Stimulated activated naive CD4-positive, alpha-beta T cell (primary cell): ENCODE results near the gene ITPKB.
"Not testable (repeated sequence)": the region's sequence is repeated elsewhere in the genome, so short reads cannot be mapped to it uniquely, and the experiment has no call there.

ENCODE experiments used
- DNase-seq, 6 experiments: peaks; one replicate each; lab custom pipeline; 2025; lab: John Stamatoyannopoulos, UW

Gene ITPKB

DNA sequence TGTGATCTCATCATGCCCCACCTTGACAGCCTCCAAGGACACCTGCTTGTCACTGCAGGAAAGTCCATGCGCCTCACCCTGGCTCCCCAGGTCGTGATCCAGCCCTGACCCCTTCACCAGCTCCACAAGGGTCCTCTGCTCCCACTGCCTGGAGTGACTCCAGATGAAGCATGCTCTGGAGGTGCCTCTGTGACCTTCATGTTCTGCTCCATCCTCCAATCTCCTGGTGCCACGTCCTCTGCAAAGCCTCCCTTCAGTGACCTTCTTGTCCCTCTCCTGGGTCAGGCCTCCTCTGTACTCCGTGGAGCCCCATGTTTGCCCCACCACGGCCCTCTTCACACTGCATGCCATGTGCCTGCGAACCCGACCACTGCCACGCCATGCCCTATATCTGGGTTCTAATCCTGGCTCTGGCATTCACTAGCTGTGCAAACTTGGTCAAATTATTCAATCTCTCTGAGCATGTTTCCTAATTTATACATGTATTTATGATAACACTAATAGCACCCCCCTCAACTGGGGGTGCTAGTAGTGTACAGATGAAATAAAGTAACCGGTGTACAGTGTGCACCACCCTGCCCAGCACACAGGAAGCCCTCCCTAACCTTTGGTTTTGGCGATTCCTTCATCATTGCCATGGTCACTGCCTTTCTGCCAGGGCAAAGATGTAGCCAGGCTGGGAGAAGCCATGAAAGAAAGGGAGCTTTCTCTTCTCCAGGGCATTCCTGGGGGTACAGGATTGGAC, 113.1 kb downstream of the ITPKB start:
- no peak for DNase-seq

DNA sequence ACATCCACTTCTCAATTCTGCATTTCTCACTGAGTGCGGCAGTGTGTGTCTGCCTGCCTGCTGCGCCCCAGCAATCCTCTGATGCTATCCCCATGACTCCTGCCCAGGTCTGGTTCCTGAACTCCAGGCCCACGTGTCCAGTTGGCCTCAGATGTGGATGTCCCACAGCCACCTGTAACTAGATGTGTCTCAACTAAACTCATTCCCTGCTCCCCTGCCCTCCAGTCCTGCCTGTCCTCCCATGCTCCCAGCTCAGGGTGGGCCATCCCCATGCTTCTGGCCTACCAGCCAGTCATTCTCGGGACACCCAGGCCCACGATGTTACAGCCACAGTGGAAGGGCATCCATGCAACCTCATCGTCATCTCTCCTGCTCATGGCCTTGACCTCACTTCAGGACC, 113.8 kb downstream of the ITPKB start:
- no peak for DNase-seq

DNA sequence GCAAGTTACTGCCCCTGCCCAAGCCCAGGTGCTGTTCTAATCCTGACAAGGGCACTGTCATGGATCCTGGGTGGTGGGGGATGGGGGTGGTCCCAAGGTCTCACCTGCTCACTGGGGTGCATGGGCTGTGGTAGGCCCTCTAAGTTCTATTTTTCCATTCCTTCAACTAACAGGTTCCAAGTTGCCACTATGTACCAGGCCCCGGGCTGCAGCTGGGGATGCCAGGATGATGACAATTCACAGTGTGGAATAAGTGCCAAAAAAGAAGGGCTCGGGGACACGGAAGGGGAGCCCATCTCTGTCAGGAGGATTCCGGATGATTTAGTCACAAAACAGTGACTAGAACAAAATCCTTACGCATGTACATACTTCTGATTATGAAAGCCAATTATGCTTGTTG, 114.6 kb downstream of the ITPKB start:
- no peak for DNase-seq

DNA sequence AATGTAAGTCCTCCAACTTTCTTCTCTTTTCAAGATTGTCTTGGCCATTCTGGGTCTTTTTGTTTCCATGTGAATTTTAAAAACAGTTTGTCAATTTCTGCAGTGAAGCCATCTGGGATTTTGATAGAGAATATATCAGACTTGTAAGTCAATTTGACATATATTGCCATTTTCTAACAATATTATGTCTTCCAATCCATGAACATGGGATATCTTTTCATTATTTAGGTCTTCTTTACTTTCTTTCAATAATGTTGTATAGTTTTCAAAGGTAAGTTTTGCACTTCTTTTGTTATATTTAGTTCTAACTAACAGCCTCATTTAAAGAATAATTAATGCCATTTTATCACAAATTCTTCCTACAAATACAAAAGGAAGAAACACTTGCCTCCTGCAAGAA, 117.1 kb downstream of the ITPKB start:
- DNase-seq: no peak

DNA sequence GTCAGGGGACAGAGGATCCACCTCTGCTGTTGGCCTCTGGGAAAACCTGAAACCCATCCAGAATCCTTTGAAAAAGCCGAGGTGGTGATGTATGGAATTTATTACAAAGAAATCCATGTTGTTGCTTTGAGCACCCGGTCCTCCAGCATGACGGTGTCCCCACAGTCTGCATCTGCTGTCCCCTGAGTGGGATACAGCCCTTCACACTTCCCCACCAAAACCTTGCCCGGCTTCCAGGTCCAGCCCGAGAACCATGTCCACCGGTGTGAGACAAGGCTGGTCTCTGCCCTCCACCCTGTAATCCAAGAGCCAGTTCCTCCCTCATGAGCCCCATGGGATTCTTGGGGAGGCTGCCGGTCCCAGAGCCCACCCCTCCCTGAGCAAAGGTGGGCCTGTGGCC, 120.1 kb downstream of the ITPKB start:
- DNase-seq: no peak

DNA sequence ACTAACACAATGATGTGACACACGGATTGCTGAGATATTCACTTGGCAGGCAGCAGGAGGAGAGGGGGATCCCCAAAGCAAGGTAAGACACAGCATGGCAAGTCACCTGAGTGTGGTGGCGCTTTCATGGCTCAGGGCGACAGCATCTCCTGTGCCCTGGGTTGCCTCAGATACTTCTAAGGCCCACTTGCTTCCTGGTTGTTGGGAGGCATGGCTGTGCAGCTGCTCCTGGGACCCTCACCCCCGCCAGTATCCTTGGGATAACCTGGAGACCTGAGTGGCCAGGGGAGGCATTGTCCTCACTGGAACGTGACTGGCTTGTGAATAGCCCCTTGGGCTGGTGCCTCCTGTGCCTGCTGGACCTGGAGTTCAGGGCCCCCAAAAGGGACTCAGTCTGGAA, 120.7 kb downstream of the ITPKB start:
- no peak for DNase-seq

DNA sequence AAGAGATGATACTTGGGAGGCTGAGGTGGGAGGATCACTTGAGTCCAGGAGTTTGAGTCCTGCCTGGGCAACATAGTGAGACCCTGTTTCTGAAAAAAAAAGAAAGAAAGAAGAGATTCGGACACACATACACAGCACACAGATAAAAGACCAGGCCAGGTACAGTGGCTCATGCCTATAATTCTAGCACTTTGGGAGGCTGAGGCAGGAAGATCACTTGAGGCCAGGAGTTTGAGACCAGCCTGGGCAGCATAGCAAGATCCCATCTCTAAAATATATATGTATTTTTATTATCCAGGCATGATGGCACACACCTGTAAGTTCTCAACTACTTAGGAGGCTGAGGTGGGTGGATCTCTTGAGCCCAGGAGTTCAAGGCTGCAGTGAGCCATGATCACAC, 121.4 kb downstream of the ITPKB start:
- not testable (repeated sequence) for DNase-seq

DNA sequence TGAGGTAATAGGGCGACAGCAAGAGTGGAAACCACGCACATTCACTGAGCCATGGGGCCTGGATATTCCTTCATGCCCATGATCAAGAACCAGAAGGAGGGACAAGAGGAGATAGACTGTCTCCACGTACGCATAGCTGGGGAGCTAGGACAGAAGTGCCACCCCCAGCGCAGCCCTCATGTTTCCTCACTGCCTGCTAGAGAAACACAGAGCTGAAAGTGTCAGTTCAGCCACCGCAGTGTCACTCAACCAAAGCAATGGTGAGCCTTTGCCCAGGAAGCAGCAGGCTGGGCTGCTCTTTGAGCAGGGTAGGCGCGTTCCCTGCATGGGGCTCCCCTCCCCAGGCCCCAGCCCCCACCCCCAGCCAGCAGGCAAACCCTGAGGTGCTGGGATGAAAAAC, 122.0 kb downstream of the ITPKB start:
- no peak for DNase-seq

DNA sequence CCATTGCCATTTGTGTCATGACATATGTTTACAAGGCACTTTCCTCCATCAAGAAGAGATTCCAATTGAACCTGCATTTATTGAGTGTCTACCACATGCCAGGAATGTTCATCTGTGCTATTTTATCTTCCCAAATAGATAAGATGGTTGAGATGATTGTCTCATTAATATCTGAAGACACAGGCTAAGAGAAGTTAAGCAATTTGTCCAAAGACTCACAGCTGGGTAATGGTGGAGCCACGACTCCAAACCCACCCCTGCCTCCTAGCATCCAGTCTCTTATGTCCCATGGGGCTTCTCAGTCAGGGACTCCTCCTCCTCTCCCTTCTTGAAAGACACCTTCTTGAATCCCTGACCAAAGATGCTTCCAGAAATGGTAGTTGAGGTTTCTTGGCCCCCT, 122.4 kb downstream of the ITPKB start:
- DNase-seq: no peak

DNA sequence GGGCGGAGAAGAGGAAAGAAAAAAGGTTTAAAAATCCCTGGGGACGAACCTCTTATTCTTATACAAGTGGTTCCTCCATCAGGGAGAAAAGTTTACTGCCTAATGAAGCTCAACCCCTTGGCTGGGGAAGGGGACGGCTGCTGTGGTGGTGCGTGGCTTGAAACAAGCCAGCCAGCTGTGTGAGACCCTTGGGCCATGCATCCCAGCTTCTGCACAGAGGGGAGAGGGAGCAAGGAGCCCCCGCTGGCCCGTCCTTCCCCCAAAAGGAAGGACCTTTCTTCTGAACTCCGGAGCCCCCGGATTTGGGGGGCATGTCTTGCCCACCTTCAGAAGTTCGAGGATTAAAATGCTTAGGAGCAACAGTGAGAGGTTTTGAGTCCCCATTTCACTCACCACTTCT, 123.2 kb downstream of the ITPKB start:
- DNase-seq: no peak

DNA sequence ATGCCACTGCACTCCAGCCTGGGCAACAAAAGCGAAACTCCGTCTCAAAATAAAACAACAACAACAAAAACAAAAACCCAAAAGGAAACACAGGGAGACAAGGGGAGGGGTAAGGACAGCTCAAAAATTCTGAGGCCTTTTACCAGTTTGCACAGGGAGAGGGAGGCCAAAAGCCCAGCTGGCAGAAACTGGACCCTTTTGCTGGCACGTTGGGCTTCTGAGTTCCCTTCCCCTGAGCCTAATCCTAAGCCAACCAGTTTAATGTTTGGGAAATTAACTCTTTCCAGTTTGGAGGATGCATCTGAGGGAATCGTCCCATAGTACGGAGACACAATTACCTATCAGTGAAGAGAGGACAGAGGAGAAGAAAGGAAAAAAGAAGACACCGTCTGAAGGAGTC, 127.1 kb downstream of the ITPKB start:
- DNase-seq: not testable (repeated sequence)

DNA sequence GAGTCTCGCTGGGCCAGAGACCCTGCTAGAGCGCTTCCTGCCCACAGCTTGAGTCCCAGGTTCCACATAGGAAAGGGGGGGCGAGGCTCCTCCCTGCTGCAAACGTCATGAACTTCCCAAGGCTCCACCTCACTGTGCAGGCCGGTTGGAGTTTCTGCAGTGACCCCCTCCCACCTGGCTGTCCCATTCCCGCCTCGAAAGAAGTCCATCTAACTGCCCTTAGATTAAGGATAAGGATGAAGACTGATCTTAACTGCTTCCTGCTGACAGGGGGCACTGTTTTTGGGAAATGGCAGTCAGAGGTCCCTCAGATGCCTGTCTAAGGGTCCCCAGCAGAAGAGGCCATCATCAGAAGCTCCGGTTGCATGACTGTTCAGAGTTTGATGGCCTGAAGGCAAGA, 127.8 kb downstream of the ITPKB start:
- DNase-seq: no peak

DNA sequence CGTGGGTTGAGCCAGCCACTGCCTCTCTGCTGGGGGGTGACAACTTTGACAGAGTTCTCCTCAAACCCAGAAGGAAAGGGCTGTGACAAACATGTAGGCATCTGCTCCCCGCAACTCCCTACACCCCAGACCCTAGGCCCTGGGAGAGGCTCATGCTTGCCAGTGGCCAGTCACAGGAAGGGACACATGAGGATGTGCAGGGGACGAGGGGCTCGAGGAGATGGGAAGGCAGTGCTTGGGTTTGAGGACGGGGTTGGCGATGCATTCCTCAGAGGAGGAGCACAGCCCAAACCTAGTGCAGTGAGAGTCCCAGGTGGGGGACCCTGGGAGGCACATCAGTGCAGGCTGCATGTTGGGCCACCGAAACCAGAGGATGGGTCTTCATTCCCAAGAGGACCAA, 128.4 kb downstream of the ITPKB start:
- no peak for DNase-seq

DNA sequence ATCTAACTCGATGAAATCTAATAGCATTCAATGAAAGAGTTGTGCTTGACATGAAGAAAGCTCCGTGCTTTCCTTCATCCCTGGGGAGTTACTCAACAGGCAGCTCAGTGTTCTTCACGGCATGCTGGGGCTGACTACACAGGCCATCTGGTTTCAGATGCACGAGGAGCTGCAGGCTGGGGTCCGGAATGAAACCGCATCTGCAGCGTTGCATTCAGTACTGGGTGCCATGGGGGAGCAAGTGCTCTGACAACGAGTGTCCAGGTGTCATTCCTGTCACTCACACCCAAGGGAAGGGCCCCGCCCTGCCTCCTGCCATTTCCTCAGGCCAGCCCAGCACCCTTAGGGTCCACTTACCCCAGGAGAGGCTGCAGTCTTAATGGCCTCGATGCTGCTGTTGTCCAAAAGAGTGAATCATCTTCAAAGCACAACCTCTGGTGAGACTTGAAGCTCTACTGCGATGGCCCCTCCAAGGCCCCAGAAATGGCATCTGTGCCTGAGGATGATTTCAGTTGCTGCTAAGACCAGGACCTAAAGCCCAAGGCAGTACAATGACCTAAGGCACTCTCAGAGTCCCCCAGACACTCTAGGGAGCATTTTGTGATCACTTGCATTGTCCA, 129.1 kb downstream of the ITPKB start:
- no peak for DNase-seq

DNA sequence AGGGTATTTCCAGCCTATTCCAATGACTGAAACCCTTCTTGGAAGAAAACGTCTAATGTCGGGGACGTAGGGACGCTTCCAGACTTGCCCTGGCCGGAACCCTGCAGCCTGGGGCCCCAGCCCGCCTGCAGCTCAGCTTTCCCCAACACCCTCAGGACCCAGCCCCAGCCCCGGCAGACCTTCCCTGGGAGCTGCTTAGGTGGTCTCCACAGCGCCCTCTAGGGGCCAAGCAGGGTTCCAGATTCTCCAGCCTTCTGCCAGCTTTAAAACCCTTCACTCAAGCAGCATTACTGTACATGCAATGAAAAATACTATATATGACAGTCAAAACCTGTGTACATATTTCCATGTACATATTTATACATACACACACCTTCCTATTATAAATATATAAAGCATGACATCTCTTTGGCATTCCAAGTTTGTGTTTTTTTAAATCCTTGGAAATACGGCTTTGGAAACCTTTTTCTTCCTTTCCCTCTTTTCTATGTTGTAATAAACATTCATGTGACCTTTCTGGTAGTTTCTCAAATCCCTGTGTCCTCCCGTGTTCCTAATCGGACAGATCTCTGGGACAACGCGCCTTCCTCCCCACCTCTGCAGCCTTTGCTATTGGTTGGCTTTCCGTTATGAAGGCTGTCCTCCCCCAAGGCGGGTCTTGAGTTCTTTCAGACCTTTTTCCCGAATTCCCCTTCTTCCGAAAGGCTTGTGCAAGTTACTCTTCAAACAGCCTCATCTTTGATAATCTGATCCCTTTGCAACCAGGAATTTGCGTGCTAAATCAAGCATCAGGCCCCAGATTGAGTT, 130.2 kb downstream of the ITPKB start:
- peak; percentile 34 to 73 (median 61) for DNase-seq

DNA sequence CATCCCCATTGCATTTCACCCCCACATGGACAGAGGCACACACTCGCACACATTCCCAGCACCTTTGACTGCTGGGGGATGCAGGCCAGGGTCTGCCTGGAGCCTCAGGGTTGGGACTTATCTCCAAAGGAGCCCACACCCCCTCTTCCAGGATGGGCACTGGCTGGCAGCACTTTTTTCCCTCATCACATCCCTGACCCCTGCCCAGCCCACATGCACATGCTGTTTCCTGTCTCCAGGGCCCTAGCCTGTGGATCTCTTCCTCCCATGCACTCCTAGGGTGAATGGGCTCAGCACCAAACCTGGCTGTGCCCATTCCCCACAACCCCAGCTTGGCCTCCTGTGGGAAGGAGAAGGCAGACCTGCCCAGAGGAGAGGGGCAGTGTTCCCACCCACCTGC, 131.3 kb downstream of the ITPKB start:
- no peak for DNase-seq

DNA sequence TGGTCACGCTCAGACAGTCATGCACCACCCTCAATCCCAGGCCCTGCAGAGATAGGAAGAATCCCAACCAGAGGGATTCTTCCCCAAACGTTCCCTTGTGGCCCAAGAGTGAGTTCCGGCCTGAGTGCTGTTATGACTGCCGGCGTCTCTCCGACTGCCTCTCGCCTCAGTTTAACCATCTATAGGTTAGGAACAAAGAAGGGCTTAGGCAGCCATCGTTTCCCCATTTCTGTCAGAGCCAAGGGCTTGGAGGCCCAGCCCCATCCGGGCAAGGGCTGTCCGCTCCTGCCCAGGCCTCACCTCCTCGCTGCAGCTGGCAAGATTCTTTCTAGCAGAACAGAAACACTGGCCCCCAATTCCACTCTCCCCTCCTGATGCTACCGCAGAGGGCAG, 131.8 kb downstream of the ITPKB start:
- DNase-seq: no peak

DNA sequence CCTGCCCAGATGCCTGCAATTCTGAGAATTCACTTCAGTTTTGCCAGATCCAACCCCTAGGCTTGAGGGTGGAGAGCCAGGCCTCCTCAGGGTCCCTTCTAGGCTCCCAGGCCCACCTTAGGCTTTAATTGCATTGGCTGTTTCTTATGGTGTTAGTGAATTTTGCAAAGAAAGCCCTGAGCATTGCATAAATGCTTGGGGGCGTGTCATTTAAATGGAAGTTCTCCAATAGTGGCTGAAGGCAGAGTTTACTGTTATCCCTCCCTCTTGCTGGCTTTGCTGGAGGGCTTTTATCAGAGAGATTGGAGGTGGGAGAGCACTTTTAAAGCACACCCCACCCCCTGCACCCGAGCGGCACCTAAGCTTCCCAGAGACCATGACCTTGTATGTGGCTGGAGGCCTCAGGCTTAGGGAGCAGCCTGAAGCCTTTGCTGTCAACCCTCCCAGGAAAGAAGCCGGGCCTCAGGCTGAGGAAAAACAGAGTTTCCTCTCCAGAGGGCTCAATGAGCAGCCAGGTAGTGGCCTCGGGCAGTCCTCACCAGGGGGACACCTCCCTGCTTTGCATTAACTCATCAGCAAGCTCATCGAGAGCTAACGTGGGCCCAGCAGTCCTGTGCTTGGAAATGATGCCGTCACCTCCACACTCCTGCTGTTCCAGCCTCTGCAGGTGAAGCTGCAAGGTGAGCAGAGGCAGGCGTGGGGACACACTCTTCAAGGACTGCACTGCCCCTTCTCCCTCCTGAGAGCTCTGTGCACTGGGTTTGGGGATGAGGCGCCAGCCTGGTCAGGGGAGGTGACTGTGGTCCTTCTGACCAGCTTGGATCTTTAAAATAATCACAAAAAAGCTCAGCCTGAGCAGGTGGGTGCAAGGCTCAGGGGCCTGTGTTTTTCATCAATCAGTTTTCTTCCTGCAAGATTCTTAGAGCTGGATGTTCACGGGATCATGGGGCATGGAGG, 132.5 kb downstream of the ITPKB start:
- DNase-seq: no peak

DNA sequence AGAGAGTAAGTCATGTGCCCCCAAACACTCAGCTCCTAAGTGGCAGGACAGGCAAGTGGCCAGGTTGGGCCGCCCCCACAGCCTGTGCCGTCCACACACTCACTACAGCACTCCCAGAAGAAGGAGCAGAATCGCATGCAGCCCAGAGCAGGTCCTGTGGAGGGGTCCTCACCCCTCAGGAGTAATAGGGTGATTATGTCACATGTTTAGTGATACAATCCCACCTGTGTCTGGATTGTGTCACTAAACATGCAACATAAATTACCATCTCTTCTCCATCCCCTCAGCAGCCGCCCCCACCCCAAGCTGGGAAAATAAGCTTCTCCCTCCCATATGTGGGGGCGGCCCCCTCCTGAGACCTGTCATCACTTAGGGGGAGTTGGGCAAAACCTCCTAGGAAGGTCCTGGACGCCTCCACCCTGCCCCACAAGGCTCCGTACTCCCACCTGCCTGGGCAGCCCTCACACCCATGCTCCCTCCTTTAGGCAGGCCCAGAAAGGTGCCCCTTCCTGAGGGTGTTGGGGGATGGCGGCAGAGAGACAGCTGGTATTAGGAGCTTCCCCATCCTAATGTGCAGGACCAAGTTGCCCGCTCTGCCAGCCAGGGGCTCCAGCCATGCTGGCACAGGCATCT, 133.6 kb downstream of the ITPKB start:
- DNase-seq: no peak

DNA sequence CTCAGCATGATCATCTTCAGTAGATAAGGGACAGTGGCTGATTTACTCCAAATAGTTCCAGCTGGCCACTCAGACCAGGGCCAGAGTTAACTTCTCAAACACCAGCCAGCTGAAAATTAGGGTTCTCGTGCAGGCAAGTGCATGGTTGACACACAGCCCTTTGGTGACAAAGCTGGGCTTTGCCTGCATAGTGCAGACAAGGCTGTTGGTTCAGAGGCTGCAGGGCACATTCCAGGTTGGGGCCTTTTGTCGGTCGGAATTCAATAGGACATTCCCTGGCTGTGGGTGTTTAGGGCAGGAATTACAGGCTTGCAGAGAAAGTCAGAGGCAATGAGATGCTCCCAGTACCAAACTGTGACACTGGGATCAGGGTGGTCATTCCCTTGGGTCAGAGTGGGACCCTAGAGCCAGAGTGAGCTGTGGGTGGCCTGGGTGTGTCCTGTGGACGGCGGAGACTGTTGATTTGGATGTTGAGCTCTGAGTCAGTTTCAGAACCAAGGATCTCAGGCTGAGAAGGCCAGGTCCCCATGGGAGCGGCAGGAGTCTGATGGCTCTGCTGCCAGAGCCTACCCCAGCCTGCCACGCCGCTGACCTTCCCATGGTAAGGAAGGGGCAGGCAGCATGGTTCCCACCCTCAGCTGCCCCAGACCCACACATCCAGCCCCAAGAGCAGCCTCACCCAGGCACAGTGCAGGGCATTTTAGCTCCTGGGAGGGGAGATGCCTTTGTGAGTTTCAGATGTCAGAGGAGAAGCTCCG, 134.3 kb downstream of the ITPKB start:
- DNase-seq: no peak
